ENCODE measurements around the gene DPT. TPM values are rescaled to one million over a fixed set of nuclear protein-coding genes. Genes with fewer than 3 reads are reported as not detected.

DPT gene
- total RNA-seq, 4 donors from 2014 or later = 6.8 to 25.9 (median 17.2) TPM

- TF ChIP-seq CTCF (IDR thresholded peaks at IDR 0.05) (no peak), POLR2A (IDR thresholded peaks at IDR 0.05) (no peak)
- Histone ChIP-seq H3K9me3 (no peaks in the 10 kb centered on the region), H3K4me3 (no peak overlapping the region), H3K27ac (no peak overlapping the region), H3K36me3 (no peaks in the 10 kb centered on the region), H3K27me3 (no peaks in the 10 kb centered on the region), H3K4me1 (no peaks in the 10 kb centered on the region)
- DNase-seq = no peak
Observed at GRCh38 chr1:168759077-168759476, 30.1 kb upstream of the DPT start.

- no peak for TF ChIP-seq POLR2A (IDR thresholded peaks at IDR 0.05)
- TF ChIP-seq CTCF (IDR thresholded peaks at IDR 0.05) = no peak
- Histone ChIP-seq H3K36me3 (no peaks in the 10 kb centered on the region), H3K27me3 (no peaks in the 10 kb centered on the region), H3K4me3 (no peak overlapping the region), H3K4me1 (no peaks in the 10 kb centered on the region), H3K27ac (no peak overlapping the region), H3K9me3 (no peaks in the 10 kb centered on the region)
- DNase-seq = no peak
Observed at GRCh38 chr1:168758503-168758902, 29.5 kb upstream of the DPT start.

GRCh38 chr1:168755800-168756418, 26.9 kb upstream of the DPT start:
- no peak overlapping the region for H3K4me3 ChIP-seq
- no peak for TF ChIP-seq CTCF (IDR thresholded peaks at IDR 0.05)
- TF ChIP-seq POLR2A (IDR thresholded peaks at IDR 0.05) = no peak
- H3K36me3 ChIP-seq = no peaks in the 10 kb centered on the region
- H3K9me3 ChIP-seq = no peaks in the 10 kb centered on the region
- no peak for DNase-seq
- peaks cover 0 to 10% (median 0%) of the 10 kb centered on the region in 4 donors for H3K4me1 ChIP-seq
- no peaks in the 10 kb centered on the region for H3K27me3 ChIP-seq
- H3K27ac ChIP-seq = no peak overlapping the region

- no peak for DNase-seq
- TF ChIP-seq CTCF (IDR thresholded peaks at IDR 0.05) (no peak), POLR2A (IDR thresholded peaks at IDR 0.05) (no peak)
- Histone ChIP-seq H3K4me1 (peaks cover 0 to 10% (median 0%) of the 10 kb centered on the region in 4 donors), H3K27me3 (no peaks in the 10 kb centered on the region), H3K36me3 (no peaks in the 10 kb centered on the region), H3K4me3 (no peak overlapping the region), H3K27ac (peak overlapping the region in 1 of 4 donors; percentile 4), H3K9me3 (no peaks in the 10 kb centered on the region)
Observed at GRCh38 chr1:168752171-168752832, 23.3 kb upstream of the DPT start.

- no peak for DNase-seq
- TF ChIP-seq CTCF (IDR thresholded peaks at IDR 0.05) (no peak), POLR2A (IDR thresholded peaks at IDR 0.05) (no peak)
- H3K27ac ChIP-seq = no peak overlapping the region
- H3K36me3 ChIP-seq = no peaks in the 10 kb centered on the region
- H3K4me1 ChIP-seq = peaks cover 0 to 10% (median 0%) of the 10 kb centered on the region in 4 donors
- H3K9me3 ChIP-seq = no peaks in the 10 kb centered on the region
- H3K4me3 ChIP-seq = no peak overlapping the region
- H3K27me3 ChIP-seq = no peaks in the 10 kb centered on the region
Observed at GRCh38 chr1:168751195-168751650, 22.2 kb upstream of the DPT start.
